DND-41 (cell line): Measurements from ENCODE around the gene TRMT112.

Source experiments
- ATAC-seq: fragments of 200-7000 bp; cut with Tn5 transposase; 3 replicates; pipeline ENCODE4 v1.9.1; 2021; ENCODE audit warnings: low read depth; ENCODE audit not compliant: insufficient read depth
- DNase-seq: peaks from one replicate; pipeline ENCODE4 v3.0.0-alpha.2; 2020
- H2AFZ ChIP-seq: 2 replicates; pipeline ENCODE4 v1.6.0; 2012; ENCODE audit warnings: low read depth, low read length
- H3K27ac ChIP-seq: 2 replicates; pipeline ENCODE4 v1.5.1; 2012; ENCODE audit warnings: low read length, inconsistent platforms
- H3K27me3 ChIP-seq: fragments of 200-600 bp; sonication (generic); 2 replicates; pipeline ENCODE4 v1.6.0; 2012; ENCODE audit warnings: low read length, mild to moderate bottlenecking, inconsistent platforms; ENCODE audit not compliant: insufficient read depth, poor library complexity
- H3K36me3 ChIP-seq: 2 replicates; pipeline ENCODE4 v1.5.1; 2012; ENCODE audit warnings: low read length, inconsistent platforms; ENCODE audit not compliant: insufficient read depth
- H3K4me1 ChIP-seq: 2 replicates; pipeline ENCODE4 v1.5.1; 2012; ENCODE audit warnings: mild to moderate bottlenecking, low read length; ENCODE audit not compliant: insufficient read depth
- H3K4me2 ChIP-seq: 2 replicates; pipeline ENCODE4 v1.6.0; 2012; ENCODE audit warnings: mild to moderate bottlenecking, moderate library complexity, low read length, inconsistent platforms; ENCODE audit not compliant: insufficient read depth
- H3K4me3 ChIP-seq, 2 experiments: fragments of 200-600 bp in 1 of 2; shearing (Covaris generic) in 1 of 2; 2 replicates each; pipeline ENCODE4 v1.5.1; 2012 to 2016; ENCODE audit warnings: inconsistent platforms in 2 of 2, low read length in 2 of 2, mild to moderate bottlenecking in 2 of 2, low read depth in 1 of 2, moderate library complexity in 1 of 2
- H3K79me2 ChIP-seq: 2 replicates; pipeline ENCODE4 v1.6.0; 2012; ENCODE audit warnings: low read length, inconsistent platforms; ENCODE audit not compliant: insufficient read depth
- H3K9ac ChIP-seq: 2 replicates; pipeline ENCODE4 v1.6.0; 2012; ENCODE audit warnings: low read depth, mild to moderate bottlenecking, inconsistent platforms, low read length, moderate library complexity
- H3K9me3 ChIP-seq: 2 replicates; pipeline ENCODE4 v1.5.1; 2012; ENCODE audit warnings: low read length, moderate library complexity, mild to moderate bottlenecking, inconsistent platforms; ENCODE audit not compliant: insufficient read depth, severe bottlenecking
- H4K20me1 ChIP-seq: 2 replicates; pipeline ENCODE4 v1.6.0; 2012; ENCODE audit warnings: low read length; ENCODE audit not compliant: insufficient read depth
- EZH2 ChIP-seq: IDR thresholded peaks from 3 replicates; pipeline ENCODE4 v1.6.1; 2012; ENCODE audit warnings: borderline replicate concordance, low read depth, mild to moderate bottlenecking, moderate library complexity, low read length, inconsistent platforms; ENCODE audit not compliant: severe bottlenecking
- TF ChIP-seq, protein P1 (sequence below): IDR thresholded peaks from 2 replicates; pipeline ENCODE4 v1.5.1; 2012; ENCODE audit warnings: borderline replicate concordance, low read length, moderate library complexity, mild to moderate bottlenecking; ENCODE audit not compliant: poor library complexity, severe bottlenecking; ENCODE audit errors: extremely low read depth

The TRMT112 gene

DNA sequence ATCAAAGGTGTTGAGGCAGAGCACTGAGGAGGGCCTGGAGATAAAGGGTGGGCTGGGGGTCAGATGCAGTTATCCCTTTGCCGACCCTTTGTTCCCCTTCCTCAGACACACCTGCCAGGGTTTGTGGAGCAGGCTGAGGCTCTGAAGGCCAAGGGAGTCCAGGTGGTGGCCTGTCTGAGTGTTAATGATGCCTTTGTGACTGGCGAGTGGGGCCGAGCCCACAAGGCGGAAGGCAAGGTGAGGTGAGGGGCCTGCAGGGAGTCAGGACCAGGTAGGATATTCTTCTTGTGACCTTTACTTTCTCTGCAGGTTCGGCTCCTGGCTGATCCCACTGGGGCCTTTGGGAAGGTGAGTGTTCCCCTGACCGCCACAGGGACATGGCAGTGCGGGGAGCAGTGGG lies 3.2 kb upstream of the TRMT112 start:
- Histone ChIP-seq H3K27ac (no peak overlapping the region), H3K36me3 (peaks cover 27% of the 10 kb centered on the region), H3K4me3 (no peak overlapping the region), H3K4me2 (no peak overlapping the region; the same call in 1 of the 2 replicates), H2AFZ (no peak overlapping the region), H3K79me2 (peaks cover 33% of the 10 kb centered on the region), H3K9me3 (no peaks in the 10 kb centered on the region), H3K27me3 (no peaks in the 10 kb centered on the region), H3K9ac (no peak overlapping the region), H4K20me1 (peaks cover 15% of the 10 kb centered on the region), H3K4me1 (peaks cover 40% of the 10 kb centered on the region)
- no peak for ATAC-seq
- TF ChIP-seq EZH2 = no peak
- TF ChIP-seq, protein P1, sequence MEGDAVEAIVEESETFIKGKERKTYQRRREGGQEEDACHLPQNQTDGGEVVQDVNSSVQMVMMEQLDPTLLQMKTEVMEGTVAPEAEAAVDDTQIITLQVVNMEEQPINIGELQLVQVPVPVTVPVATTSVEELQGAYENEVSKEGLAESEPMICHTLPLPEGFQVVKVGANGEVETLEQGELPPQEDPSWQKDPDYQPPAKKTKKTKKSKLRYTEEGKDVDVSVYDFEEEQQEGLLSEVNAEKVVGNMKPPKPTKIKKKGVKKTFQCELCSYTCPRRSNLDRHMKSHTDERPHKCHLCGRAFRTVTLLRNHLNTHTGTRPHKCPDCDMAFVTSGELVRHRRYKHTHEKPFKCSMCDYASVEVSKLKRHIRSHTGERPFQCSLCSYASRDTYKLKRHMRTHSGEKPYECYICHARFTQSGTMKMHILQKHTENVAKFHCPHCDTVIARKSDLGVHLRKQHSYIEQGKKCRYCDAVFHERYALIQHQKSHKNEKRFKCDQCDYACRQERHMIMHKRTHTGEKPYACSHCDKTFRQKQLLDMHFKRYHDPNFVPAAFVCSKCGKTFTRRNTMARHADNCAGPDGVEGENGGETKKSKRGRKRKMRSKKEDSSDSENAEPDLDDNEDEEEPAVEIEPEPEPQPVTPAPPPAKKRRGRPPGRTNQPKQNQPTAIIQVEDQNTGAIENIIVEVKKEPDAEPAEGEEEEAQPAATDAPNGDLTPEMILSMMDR = no peak
- DNase-seq = no peak

DNA sequence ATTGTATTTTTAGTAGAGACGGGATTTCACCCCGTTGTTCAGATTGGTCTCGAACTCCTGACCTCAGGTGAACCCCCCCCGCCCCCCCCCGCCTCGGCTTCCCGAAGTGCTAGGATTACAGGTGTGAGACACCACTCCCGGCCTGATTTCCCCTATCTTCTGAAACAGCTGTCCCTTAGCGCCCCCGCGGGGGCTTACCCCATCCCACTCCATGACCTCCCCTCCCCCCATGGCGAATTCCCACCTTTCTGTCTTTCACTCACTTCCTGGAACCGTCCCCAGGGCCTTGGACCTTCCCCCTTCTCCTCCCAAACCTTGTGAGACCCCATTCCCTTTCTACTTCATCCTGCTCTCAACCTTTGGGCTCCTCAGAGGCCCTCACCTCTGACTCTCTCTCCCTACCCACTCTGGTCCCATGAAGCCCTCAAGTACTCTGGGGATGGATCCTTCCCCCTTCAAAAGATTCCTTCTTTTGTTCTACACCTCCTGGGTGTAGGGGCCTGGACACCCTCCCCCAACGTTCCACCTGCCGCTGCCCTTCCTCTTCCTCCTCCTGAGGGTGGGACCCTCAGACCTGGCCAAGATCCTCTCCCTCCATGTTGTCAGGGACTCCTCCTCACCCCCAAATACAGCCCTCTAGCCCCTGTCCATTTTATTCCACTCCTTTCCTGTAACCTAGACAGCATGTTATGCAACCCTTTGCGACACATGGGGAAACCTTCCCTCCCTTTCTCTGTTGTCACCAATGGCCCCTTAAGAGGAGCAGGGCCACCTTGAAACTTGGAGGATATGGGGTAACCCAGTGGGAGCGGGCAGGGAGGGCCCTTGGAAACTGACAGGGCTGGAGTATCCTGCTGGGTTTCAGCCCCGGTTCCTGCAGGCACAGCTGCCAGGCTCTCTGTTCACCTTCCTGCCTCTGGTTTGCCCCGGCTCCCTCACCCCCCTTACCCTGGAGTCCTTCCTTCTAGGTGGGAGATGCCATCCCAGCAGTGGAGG lies 1.7 kb upstream of the TRMT112 start:
- Histone ChIP-seq H3K9ac (peak overlapping the region; percentile 87), H3K79me2 (peaks cover 40% of the 10 kb centered on the region), H3K9me3 (no peaks in the 10 kb centered on the region), H3K4me2 (peak overlapping the region; percentile 66), H2AFZ (peak overlapping the region; percentile 91; the same call in 1 of the 2 replicates), H3K27ac (peak overlapping the region; percentile 91), H3K27me3 (no peaks in the 10 kb centered on the region), H3K36me3 (peaks cover 42% of the 10 kb centered on the region), H3K4me3 (peak overlapping the region; percentile 52 to 71; a peak in 3 of 4 replicates), H3K4me1 (peaks cover 47% of the 10 kb centered on the region), H4K20me1 (peaks cover 15% of the 10 kb centered on the region)
- no peak for DNase-seq
- no peak for ATAC-seq
- TF ChIP-seq EZH2 = no peak
- TF ChIP-seq, protein P1 = no peak

DNA sequence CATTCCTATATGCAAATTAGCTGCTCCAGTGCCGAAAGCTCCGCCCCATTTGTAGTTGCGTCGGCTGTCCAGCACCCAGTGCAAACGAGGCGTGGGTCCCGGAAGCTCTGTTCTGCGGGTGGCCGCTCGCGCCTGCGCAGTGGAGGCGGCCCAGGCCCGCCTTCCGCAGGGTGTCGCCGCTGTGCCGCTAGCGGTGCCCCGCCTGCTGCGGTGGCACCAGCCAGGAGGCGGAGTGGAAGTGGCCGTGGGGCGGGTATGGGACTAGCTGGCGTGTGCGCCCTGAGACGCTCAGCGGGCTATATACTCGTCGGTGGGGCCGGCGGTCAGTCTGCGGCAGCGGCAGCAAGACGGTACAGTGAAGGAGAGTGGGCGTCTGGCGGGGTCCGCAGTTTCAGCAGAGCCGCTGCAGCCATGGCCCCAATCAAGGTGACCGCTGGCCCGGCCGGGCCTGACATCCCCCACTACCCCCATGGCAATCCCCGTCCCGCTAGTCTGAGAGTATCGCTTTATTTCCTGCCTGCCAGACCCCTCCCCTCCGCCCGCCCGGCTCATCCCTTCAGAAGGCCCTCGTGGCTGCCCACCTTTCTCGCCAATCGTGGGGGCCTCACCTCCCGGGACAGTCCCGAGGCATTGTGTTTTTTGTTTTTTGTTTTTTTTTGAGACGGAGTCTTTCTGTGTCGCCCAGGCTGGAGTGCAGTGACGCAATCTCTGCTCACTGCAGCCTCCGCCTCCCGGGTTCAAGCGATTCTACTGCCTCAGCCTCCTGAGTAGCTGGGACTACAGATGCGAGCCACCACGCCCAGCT lies 804 bp upstream of the TRMT112 start, which contains the start of gene PRDX5:
TSS of gene PRDX5 (plus strand) at position 161 of the 805 bp plus-strand sequence. CDS start at position 256, 95 bp downstream.
- no peaks in the 10 kb centered on the region for H3K9me3 ChIP-seq
- H3K4me2 ChIP-seq = peak within 1 kb of the TSS; percentile 66
- peak within 1 kb of the TSS; percentile 91 for H2AFZ ChIP-seq
- H3K4me1 ChIP-seq = peaks cover 41% of the 10 kb centered on the region
- H3K9ac ChIP-seq = peak within 1 kb of the TSS; percentile 87
- H3K27me3 ChIP-seq = no peaks in the 10 kb centered on the region
- peak; percentile 97 for DNase-seq
- peaks cover 45% of the 10 kb centered on the region for H3K36me3 ChIP-seq
- H3K79me2 ChIP-seq = peaks cover 44% of the 10 kb centered on the region
- peaks cover 15% of the 10 kb centered on the region for H4K20me1 ChIP-seq
- peak; percentile 81 for ATAC-seq
- peak within 1 kb of the TSS; percentile 91 for H3K27ac ChIP-seq
- TF ChIP-seq EZH2 = no peak
- TF ChIP-seq, protein P1 = peak; percentile 60
- peak within 1 kb of the TSS; percentile 52 to 71 for H3K4me3 ChIP-seq
